Liver (tissue), 9 donors: Measurements from ENCODE around the gene ADRA2B. TPM values are rescaled to one million over a fixed set of nuclear protein-coding genes. Genes with fewer than 3 reads are reported as not detected.

Experiments used
- DNase-seq: peaks from one replicate; pipeline ENCODE4 v3.0.0-alpha.2; 2017; ENCODE audit warnings: low spot score
- H3K27ac ChIP-seq, 2 donors: one replicate each; pipeline ENCODE4 v1.7.0; 2013; ENCODE audit warnings: inconsistent platforms in 2 of 2, low read length in 2 of 2, control low read depth in 1 of 2, low read depth in 1 of 2, mild to moderate bottlenecking in 1 of 2
- H3K27me3 ChIP-seq, 4 donors: one replicate each; pipeline versions ENCODE4 v1.6.1 to v1.7.0; 2013; ENCODE audit warnings: low read length in 3 of 4, inconsistent platforms in 1 of 4, mild to moderate bottlenecking in 1 of 4, moderate library complexity in 1 of 4; ENCODE audit not compliant: control insufficient read depth in 4 of 4, insufficient read depth in 4 of 4
- H3K36me3 ChIP-seq, 4 donors: one replicate each; pipeline versions ENCODE4 v1.6.1 to v1.7.0; 2013; ENCODE audit warnings: low read length in 3 of 4, mild to moderate bottlenecking in 3 of 4, low read depth in 1 of 4, moderate library complexity in 1 of 4; ENCODE audit not compliant: control insufficient read depth in 4 of 4, insufficient read depth in 3 of 4
- H3K4me1 ChIP-seq, 4 donors: one replicate each; pipeline versions ENCODE4 v1.6.1 to v1.7.0; 2013; ENCODE audit warnings: low read length in 3 of 4, mild to moderate bottlenecking in 3 of 4, moderate library complexity in 1 of 4; ENCODE audit not compliant: control insufficient read depth in 4 of 4, insufficient read depth in 4 of 4
- H3K4me3 ChIP-seq, 3 donors: one replicate each; pipeline versions ENCODE4 v1.6.1 to v1.7.0; 2013; ENCODE audit warnings: low read length in 3 of 3, control low read depth in 1 of 3, low read depth in 1 of 3, mild to moderate bottlenecking in 1 of 3
- H3K9ac ChIP-seq, 2 donors: one replicate each; pipeline ENCODE4 v1.7.0; 2013; ENCODE audit warnings: low read length in 2 of 2, mild to moderate bottlenecking in 2 of 2, moderate library complexity in 2 of 2, control low read depth in 1 of 2, low read depth in 1 of 2
- H3K9me3 ChIP-seq, 4 donors: one replicate each; pipeline versions ENCODE4 v1.6.1 to v1.7.0; 2013; ENCODE audit warnings: low read length in 3 of 4; ENCODE audit not compliant: control insufficient read depth in 4 of 4
- EGR1 ChIP-seq, 2 donors: IDR thresholded peaks; 2 replicates each; pipeline ENCODE4 v1.6.1; 2016 to 2018; ENCODE audit warnings: antibody characterized with exemption in 2 of 2, low read depth in 2 of 2
- FOXA1 ChIP-seq: IDR thresholded peaks from 2 replicates; pipeline ENCODE4 v1.6.1; 2016; ENCODE audit warnings: antibody characterized with exemption
- FOXA2 ChIP-seq: IDR thresholded peaks from 2 replicates; pipeline ENCODE4 v1.6.1; 2016; ENCODE audit warnings: antibody characterized with exemption
- GABPA ChIP-seq, 2 donors: IDR thresholded peaks in 1 of 2; conservative IDR thresholded peaks in 1 of 2; 2 replicates each; pipeline ENCODE4 v1.6.1; 2016; ENCODE audit warnings: antibody characterized with exemption in 2 of 2, mild to moderate bottlenecking in 1 of 2, moderate library complexity in 1 of 2
- HNF4A ChIP-seq, 2 donors: conservative IDR thresholded peaks; 2 replicates each; pipeline ENCODE4 v1.6.1; 2016; ENCODE audit warnings: antibody characterized with exemption in 2 of 2, mild to moderate bottlenecking in 2 of 2
- HNF4G ChIP-seq: IDR thresholded peaks from 2 replicates; pipeline ENCODE4 v1.6.1; 2016; ENCODE audit warnings: antibody characterized with exemption
- JUND ChIP-seq, 2 donors: IDR thresholded peaks; 2 replicates each; pipeline ENCODE4 v1.6.1; 2016; ENCODE audit warnings: antibody characterized with exemption in 2 of 2
- NR2F2 ChIP-seq: IDR thresholded peaks from 2 replicates; pipeline ENCODE4 v1.6.1; 2016; ENCODE audit warnings: antibody characterized with exemption
- RXRA ChIP-seq, 2 donors: IDR thresholded peaks; 2 replicates each; pipeline ENCODE4 v1.6.1; 2017 to 2018; ENCODE audit warnings: antibody characterized with exemption in 2 of 2, mild to moderate bottlenecking in 1 of 2
- SP1 ChIP-seq: IDR thresholded peaks from 2 replicates; pipeline ENCODE4 v1.6.1; 2018; ENCODE audit warnings: antibody characterized with exemption, mild to moderate bottlenecking
- WGBS: extraction: QIAGEN DNeasy Blood & Tissue Kit; methylation state at CpG from one replicate; pipeline ENCODE4 v1.1.7; 2013; 5-methylcytosine and 5-hydroxymethylcytosine counted together
- polyA plus RNA-seq, 2 donors: library from polyadenylated mRNA; stranded (reverse) in 1 of 2; unstranded in 1 of 2; fragments of 200-250 nt in 1 of 2; fragments of >200 nt in 1 of 2; fragmentation: Nextera tagmentation in 1 of 2; extraction: Ambion mirVana in 1 of 2; gene quantifications; one replicate each; pipeline versions ENCODE4 v1.2.1 to v1.2.3, GENCODE V29; 2013 to 2015
- total RNA-seq, 2 donors: library from RNA; depleted of rRNA; stranded (reverse); fragments of >200 nt; gene quantifications; one replicate each; pipeline ENCODE4 v1.2.3, GENCODE V29; 2014
- TF ChIP-seq, protein P1 (sequence below): IDR thresholded peaks from 2 replicates; pipeline ENCODE4 v1.6.1; 2016; ENCODE audit warnings: antibody characterized with exemption
- TF ChIP-seq, protein P2 (sequence below): IDR thresholded peaks from 2 replicates; pipeline ENCODE4 v1.6.1; 2016; ENCODE audit warnings: antibody characterized with exemption
- TF ChIP-seq, protein P3 (sequence below): IDR thresholded peaks from 2 replicates; pipeline ENCODE4 v1.6.1; 2016; ENCODE audit warnings: antibody characterized with exemption, mild to moderate bottlenecking
- TF ChIP-seq, protein P4 (sequence below): fragments of 150-350 bp; IDR thresholded peaks from 2 replicates; pipeline ENCODE4 v1.5.1; 2017; ENCODE audit warnings: improper control_type of control experiment, low read depth, low read length; ENCODE audit not compliant: missing input control
- donor health status: healthy.
- donor health status: healthy.
- donor health status: healthy.
- donor health status: healthy.
- donor health status: healthy.

ADRA2B gene
- total and polyA plus RNA-seq, 4 donors = 1.3 to 8.6 (median 3.0) TPM

DNA sequence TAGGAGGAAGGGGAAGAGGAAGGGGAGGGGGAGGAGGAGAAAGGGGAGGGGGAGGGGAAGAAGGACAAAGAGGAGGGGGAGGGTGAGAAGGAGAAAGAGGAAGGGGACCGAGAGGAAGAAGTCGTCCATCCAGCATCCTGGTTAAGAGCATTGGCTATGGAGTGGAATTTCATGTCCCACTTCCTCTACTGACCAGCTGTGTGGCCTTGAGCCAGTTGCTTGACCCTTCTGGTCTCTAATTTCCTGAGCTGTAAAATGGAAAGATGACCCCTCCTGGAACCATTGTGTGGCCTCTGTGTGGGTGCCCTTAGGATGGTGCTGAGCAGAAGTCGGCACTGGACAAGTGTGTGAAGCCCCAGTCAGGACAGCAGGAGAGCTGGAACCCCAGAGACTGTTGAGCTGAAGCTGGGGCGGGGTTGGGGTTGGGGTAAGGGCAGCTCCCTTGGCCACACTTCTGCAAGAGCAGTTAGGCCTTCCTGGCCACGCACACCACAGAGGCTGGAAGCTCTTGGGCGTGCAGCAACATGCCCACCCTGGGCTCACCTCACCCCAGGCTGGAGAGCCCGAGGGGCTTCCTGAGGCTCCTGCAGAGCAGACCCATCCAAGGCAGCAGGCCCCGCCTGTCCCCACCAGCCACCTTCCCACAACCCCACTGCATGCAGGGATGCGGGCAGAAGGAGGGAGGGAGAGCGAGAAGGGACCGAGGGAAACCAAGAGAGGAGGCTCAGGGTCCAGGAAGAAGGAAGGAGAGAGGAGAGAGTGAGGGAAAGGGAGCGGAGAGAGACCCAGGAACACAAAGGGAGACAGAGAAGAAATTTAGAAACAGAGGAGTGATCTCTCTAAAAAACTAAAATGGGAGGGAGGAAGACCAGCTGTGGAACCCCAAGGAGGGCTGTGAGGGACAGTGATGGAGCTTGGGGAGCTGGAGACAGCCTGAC, 16.2 kb downstream of the ADRA2B start:
- Histone ChIP-seq H3K4me3 (no peak overlapping the region), H3K27me3 (no peaks in the 10 kb centered on the region), H3K9me3 (peaks cover 0 to 2% (median under 1%) of the 10 kb centered on the region in 4 donors), H3K4me1 (peaks cover 0 to 5% (median 2%) of the 10 kb centered on the region in 4 donors), H3K27ac (no peak overlapping the region), H3K36me3 (no peaks in the 10 kb centered on the region), H3K9ac (no peak overlapping the region)
- 78% methylated on average over 12 of the region's 12 CpGs for WGBS
- TF ChIP-seq NR2F2 (peak; percentile 42), RXRA (IDR thresholded peaks at IDR 0.05) (no peak)
- TF ChIP-seq, protein P1, sequence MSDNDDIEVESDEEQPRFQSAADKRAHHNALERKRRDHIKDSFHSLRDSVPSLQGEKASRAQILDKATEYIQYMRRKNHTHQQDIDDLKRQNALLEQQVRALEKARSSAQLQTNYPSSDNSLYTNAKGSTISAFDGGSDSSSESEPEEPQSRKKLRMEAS = no peak
- DNase-seq = no peak

DNA sequence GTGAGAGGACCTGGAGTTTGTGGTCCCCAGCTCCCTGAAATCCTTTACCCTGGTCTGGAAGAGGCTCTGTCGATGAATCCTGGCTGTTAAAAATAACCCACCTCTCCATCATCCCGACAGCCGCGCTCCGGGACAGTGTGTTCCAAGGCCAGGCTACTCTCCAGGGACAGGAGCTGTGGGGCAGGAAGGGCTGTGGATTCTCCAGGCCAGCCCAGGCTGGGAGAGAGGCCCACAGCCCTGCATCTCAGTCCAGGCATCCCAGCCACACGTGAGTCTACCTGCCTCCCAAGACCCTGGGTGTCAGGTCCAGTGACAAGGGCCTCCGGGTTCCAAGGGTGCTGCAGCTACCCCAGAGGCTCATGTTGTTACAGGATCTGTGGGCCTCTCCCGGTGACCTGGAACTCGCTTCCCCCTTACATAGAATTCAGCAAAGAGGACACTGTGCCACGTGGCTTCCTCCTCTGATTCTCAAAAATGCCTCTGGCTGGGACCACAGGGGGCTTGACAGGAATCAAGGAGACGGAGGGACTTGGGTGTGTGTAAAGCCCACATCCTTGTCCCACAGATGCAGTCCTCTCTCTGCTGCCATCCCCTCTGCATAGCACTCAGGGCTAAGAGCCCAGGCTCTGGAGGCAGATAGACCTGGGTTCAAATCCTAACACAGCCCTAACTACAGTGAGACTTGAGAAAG, 17.3 kb downstream of the ADRA2B start:
- H3K9ac ChIP-seq = no peak overlapping the region
- H3K4me3 ChIP-seq = no peak overlapping the region
- no peaks in the 10 kb centered on the region for H3K9me3 ChIP-seq
- TF ChIP-seq SP1 (peak; percentile 53), JUND (IDR thresholded peaks at IDR 0.05) (no peak), EGR1 (IDR thresholded peaks at IDR 0.05; ENCODE audit: low read depth in 2 of 2) (no peak), HNF4G (no peak), RXRA (IDR thresholded peaks at IDR 0.05) (peak in 1 of 2 donors; percentile 6)
- TF ChIP-seq, protein P2, sequence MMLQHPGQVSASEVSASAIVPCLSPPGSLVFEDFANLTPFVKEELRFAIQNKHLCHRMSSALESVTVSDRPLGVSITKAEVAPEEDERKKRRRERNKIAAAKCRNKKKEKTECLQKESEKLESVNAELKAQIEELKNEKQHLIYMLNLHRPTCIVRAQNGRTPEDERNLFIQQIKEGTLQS = no peak
- TF ChIP-seq, protein P3, sequence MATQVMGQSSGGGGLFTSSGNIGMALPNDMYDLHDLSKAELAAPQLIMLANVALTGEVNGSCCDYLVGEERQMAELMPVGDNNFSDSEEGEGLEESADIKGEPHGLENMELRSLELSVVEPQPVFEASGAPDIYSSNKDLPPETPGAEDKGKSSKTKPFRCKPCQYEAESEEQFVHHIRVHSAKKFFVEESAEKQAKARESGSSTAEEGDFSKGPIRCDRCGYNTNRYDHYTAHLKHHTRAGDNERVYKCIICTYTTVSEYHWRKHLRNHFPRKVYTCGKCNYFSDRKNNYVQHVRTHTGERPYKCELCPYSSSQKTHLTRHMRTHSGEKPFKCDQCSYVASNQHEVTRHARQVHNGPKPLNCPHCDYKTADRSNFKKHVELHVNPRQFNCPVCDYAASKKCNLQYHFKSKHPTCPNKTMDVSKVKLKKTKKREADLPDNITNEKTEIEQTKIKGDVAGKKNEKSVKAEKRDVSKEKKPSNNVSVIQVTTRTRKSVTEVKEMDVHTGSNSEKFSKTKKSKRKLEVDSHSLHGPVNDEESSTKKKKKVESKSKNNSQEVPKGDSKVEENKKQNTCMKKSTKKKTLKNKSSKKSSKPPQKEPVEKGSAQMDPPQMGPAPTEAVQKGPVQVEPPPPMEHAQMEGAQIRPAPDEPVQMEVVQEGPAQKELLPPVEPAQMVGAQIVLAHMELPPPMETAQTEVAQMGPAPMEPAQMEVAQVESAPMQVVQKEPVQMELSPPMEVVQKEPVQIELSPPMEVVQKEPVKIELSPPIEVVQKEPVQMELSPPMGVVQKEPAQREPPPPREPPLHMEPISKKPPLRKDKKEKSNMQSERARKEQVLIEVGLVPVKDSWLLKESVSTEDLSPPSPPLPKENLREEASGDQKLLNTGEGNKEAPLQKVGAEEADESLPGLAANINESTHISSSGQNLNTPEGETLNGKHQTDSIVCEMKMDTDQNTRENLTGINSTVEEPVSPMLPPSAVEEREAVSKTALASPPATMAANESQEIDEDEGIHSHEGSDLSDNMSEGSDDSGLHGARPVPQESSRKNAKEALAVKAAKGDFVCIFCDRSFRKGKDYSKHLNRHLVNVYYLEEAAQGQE = no peak
- H3K27me3 ChIP-seq = no peaks in the 10 kb centered on the region
- no peaks in the 10 kb centered on the region for H3K36me3 ChIP-seq
- no peak for DNase-seq
- WGBS = 74% methylated on average over 11 of the region's 11 CpGs
- peak overlapping the region in 1 of 2 donors; percentile 41 for H3K27ac ChIP-seq
- H3K4me1 ChIP-seq = peaks cover 0 to 5% (median 2%) of the 10 kb centered on the region in 4 donors

DNA sequence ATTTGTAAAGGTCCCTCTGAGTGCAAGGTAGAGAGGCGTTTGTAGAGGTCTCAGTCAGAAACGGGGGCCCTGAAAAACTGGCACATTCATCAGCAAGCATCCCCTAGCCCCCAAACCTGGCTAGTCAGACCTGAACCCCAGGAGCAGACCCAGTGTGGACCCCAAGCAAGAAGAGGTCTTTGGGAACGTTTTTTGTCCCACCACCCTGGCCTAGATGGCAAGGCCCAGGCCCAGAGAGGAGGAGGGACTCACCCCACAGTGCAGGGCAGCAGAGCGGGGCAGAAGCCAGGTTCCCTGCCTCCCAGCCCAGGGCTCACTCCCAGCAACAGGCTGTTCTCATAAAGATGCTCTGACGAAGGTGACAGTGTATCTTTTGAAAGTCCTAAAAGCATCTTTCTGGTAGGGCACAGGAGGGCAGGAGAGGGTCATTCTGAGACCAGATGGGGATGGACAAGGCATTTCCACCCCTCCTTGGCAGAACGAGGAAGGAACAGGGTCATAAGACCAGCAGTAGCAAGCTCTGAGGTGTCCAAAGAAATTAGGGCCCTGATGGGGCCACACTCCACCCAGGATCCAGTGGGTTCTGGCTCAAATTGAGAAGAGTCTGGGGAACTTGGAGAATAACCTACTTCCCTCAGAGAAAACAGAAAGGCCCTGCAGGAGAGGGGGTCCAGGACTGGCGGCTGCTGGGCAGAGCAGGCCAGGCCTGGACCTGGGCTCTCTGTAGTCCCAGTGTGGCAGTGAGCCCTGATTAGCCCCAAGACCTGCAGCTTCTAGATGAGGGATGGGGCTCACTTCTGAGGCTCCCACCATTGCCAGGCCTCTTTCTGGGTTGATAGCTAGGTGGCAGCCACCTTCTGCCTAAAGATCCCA, 18.2 kb downstream of the ADRA2B start:
- Histone ChIP-seq H3K9me3 (no peaks in the 10 kb centered on the region), H3K27me3 (no peaks in the 10 kb centered on the region), H3K27ac (peak overlapping the region in 1 of 2 donors; percentile 28), H3K9ac (no peak overlapping the region), H3K4me3 (no peak overlapping the region), H3K4me1 (peaks cover 0 to 5% (median 0%) of the 10 kb centered on the region in 4 donors), H3K36me3 (no peaks in the 10 kb centered on the region)
- WGBS = 80% methylated on average over 7 of the region's 7 CpGs
- TF ChIP-seq, protein P4, sequence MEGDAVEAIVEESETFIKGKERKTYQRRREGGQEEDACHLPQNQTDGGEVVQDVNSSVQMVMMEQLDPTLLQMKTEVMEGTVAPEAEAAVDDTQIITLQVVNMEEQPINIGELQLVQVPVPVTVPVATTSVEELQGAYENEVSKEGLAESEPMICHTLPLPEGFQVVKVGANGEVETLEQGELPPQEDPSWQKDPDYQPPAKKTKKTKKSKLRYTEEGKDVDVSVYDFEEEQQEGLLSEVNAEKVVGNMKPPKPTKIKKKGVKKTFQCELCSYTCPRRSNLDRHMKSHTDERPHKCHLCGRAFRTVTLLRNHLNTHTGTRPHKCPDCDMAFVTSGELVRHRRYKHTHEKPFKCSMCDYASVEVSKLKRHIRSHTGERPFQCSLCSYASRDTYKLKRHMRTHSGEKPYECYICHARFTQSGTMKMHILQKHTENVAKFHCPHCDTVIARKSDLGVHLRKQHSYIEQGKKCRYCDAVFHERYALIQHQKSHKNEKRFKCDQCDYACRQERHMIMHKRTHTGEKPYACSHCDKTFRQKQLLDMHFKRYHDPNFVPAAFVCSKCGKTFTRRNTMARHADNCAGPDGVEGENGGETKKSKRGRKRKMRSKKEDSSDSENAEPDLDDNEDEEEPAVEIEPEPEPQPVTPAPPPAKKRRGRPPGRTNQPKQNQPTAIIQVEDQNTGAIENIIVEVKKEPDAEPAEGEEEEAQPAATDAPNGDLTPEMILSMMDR = no peak
- TF ChIP-seq FOXA2 = no peak
- no peak for TF ChIP-seq HNF4G
- no peak for TF ChIP-seq FOXA1
- TF ChIP-seq, protein P2 = no peak
- TF ChIP-seq NR2F2 = no peak
- no peak for TF ChIP-seq HNF4A (conservative IDR thresholded peaks at IDR 0.05)
- no peak for TF ChIP-seq GABPA (IDR thresholded peaks at IDR 0.05 in 1 of 2, conservative IDR thresholded peaks at IDR 0.05 in 1 of 2)
- DNase-seq = peak; percentile 29
